Activated CD4-positive, alpha-beta T cell treated with anti-CD3 and anti-CD28 coated beads, Interleukin-2, amount 50 U/mL, for 16 hours (primary cell): ENCODE measurements around the gene DHRS1.
A peak's percentile ranks its signal among the peaks of the same experiment; 100 is the strongest.
"Not testable (repeated sequence)": the region's sequence is repeated elsewhere in the genome, so short reads cannot be mapped to it uniquely, and the experiment has no call there.

ENCODE experiments used
- DNase-seq: peaks from one replicate; pipeline ENCODE4 v3.0.0-alpha.2; 2020

DHRS1 gene

DNA sequence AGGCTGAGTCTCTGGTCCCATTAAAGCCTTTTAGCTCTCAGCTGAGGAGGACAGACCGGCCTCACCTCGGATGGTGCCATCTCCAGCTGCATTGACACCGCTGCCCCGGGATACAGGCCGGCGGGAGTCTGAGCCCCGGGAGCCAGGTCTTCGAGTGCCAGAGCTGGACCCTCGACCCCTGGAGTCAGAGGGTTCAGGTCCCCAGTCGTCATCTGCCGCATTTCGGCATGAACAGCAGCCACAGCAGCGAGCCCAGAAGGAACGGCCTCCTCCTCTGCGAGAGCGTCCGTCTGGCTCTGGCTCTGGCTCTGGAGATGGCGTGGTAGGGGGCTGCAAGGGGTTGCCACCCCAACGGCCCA is 37.6 kb downstream of the DHRS1 start:
- DNase-seq, result no peak

DNA sequence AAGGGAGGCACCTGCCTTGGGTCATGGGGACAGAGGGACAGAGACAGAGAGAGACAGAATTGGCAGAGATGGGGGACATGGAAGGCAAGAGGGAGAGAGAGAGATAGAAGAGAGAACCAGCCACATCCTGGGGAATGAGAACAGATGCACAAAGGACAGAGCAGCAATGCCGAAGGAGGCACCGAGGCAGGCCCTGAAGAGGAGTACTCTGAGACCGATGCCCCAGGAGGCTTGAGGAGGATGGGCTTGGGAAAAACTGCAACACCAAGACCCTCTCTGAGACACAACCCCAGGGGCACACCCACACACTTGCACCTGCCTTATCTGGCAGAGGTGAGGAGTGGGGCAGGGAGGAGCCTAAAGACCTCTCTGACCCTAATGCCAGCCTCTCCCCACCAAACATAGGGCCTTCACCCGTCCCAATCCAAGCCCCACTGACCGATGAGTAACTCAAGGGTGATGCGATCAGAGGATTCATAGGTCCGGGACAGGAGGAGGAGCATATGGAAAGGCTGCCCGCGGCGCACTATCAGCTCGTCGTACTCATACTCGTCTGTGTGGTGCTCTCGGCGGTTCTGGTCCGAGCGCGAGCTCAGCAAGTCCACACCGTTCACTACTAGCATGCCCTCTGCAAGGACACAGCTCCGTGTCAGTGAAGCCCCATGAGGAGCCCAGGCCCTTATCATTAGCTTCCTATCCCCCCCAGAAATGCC is 38.2 kb downstream of the DHRS1 start:
- no peak for DNase-seq

DNA sequence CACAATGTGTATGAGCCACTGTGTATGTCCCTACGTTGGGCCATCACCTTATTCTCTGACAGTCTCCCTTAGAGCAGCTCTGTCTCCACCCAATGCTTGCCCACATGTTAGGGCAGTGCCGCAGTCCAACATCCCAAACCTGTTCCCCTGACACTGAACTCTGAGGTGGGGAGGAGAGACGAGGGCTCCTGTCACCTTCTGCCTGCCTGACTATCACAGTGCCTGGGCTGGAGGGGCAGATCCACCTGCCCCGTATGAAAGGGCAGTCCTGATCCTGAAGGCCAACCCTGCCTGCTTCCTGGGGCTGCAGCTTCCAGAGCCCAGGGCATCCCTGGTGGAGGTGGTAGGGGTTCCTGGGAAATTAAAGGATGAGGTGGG is 38.8 kb downstream of the DHRS1 start:
- no peak for DNase-seq

DNA sequence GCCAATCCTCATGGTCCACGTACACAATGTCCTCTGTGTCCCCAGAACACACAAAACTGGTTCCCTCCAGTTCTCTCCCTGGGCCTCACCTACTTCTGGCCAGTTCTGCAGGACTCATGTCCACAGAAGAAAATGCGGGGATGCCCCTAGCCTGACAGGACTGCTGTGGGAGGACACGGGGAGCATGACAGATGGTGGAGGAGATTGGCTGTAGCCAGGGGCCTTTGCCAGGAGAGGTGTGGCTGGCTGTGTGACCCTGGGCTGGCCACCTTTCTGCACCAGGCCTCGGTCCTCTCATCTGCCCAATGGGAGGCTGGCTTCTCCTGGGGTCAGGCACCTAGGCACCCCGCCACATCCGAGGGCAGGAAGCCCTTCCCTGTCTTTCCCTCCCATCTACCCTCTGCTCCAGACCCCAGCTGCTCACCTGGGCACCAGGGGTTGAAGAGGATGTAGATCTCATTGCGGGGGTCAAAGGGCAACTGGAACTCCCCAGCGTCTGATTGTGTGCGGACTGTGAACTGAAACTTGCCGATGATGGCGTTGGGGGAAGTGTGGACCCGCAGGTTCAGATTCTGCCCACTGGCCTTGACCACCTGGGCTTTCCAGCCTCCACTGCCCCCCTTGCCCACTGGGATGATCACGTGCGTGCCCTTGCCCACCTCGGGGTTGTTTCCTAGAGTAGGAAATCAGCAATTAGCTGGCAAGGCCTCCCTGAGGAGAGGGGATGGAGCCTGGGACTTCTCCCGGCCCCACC is 39.4 kb downstream of the DHRS1 start:
- no peak for DNase-seq

DNA sequence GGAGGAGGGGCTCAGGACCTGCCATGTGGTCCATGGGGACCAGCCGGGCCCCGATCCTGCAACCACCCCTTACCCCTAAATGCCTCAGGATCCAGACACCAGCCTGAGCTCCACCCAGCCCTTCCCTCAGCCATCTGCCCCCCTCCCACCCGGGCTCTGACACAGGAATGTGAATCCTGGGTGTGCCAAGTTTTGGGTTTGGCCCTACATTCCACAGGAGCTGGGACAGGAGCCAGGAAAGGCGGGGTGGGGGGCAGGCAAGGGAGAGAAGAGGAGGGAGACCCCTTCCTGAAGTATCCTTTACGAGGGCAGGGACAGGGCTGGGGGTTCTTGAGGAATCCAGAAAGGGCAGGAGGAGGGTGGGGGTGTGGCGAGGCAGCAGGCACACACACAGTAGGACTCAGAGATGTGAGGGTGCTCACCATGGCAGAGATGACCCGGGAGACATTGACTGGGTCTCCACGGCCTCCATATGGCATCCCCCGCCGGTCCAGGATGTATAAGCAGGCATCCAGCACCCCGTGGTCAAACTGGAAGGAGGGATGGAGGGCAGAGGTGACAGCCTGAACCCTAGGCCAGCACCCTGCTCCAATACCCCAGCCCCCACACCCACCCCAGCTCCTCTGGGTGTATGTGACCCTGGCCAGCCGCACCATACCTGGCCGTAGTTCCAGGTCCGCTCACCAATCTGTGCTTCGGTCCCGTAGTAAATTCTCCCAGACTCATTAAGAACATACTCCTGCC is 40.1 kb downstream of the DHRS1 start:
- DNase-seq, result no peak

DNA sequence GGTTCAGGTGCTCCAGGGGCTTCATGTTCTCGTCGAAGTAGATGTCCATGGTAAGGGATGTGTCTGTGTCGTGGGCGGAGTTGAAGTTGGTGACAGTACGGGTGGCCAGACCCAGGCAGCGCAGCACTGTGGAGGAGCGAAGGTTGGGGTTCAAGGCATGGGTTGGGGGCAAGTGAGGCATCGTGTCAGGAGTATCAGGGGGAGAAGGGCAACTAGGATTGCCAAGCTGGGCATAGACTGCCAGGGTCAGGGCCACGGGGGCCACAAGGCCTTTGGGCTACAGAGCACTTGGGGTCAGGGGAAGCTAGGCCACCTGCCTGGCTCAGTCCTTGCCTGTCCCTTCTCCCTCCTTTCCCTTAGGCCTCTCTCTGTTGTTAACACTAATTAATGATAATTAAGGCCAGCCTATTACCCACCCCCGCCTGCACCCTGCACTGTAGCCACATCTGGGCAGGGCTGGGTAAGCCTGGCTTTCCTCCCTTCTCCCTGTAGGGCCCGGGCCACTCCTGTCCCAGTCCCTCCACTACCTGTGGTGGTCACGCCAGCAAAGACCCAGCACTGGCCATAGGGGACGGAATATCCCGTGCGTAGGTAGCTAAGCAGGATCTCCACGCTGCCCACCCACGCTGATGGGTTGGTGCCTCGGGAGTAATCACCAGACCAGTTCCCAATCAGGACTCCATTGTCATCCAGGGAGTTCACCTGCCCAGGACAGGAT is 40.9 kb downstream of the DHRS1 start:
- no peak for DNase-seq

DNA sequence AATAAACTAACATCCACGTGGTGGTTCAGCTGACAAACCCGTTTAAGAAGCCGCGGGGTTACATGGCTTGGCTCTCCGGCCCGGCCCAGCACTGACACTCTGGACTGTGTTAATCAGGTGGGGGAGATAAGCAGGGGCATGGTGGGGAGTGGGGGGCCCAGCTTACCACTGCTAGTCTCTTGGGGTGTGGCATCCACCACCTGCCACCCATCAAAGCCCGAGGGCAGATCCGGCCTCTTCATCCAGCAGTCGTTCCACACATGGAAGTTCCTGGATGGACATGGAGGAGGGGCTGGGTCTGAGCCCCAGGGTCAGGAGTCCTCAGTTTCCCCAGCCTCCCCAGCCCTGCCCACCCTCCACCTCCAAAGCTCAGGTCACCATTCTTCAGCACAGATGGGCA is 41.5 kb downstream of the DHRS1 start:
- DNase-seq, result no peak

DNA sequence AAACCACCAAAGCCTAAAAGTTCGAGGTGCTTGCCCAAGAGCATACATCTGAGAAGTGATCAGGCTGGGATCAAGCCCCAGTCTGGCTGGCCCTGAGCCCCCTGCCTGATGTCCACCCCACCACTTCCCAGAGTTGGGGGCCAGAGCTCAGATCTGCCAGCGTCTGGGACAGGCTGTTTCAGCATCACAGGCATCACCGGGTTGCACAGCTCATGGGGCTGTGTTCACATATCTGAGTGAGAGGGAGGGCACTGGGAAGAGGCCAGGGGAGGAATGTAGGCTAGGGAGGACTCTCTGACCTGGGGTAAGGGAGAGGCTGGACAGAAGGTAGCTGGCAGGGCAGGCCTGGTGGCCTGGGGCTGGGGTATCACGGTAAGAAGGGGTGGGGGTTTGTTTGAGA is 42.6 kb downstream of the DHRS1 start:
- no peak for DNase-seq

DNA sequence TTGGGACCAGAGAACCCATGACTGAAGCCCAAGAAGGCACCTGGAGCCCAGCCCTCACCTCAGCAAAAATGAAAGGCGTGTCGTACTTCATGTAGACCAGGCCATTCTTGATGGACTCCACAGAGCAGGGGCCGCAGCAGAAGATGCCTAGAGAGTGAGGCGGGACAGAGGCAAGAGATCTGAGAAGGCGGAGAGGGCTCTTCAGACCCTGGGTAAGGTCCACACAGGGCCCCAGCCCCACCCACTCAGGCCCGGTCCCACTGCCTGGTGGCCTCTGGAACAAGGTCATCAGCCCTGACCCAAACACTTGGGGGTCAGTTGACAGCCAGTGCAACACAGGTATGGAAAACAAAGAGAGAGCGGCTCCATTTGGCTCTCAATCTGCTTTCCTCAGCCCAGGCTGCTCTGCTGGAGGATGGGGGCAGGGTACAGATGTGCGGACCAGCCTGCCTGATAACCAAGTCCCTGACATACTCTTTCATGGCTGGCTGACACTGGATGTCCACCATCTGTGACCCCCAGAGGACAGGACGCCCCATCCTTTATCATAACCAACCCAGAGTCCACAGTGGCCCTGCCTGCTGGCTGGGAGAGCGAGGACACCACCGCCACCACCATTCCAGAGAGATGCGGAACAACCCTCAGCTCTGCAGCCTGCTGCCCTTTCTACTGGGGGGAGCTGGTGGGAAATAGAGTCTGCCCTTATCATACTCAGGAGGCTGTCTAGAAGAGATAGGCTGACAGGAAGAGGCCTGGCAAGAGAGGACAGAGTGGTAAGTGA is 43.5 kb downstream of the DHRS1 start:
- no peak for DNase-seq

DNA sequence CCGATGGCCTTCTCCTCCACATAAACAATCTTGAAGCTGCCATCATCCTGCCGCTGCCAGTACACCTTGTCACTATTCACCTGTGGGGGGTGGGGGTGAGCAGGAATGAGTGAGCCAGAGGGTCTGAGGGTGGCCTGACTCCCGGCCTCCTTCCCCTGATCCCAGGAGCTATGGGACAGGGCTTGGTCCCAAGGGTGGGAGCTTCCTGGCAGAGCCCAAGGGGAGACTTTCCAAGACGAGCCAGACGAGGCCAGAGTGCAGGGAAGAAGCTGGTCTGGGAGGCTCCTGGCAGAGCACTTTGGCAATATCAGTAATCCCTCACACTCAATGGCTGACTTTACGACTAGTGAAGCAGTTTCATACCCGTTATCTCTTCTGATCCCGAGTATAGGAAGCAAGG is 44.1 kb downstream of the DHRS1 start:
- no peak for DNase-seq

DNA sequence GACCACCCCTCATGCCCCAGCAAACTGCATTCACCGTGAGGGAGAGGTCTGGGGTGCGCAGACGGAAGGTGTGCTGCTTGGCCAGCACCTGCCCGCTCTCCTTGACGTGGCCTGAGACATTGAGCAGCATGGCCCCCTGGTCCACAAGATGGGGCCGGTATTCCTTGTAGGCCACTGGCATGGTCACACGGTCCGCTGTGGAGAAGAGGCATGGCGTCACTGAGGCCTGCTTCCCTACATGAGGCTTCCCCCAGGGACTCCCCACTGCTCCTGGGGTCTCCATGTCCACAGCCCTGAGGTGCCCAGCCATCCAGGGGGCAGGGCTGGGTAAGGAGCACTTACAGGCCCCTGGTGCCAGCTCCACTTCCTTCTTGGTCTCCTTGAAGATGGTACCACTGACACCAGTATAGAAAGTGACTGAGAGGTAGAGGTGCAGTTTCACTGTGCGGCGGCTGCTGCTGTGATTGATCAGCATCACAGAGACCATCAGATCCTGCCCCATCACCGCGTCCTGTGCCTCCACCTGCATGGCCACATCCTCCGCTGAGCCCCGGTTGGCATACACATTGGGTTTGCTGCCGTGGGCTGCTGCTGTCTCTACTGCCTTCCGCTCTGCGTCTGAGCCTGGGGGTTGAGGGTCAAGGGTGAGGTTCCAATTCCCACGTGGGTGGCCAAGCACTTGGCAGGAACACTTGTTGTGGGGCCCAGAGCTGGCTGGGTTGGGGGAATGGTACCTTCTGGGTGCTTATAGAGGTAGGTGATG is 44.8 kb downstream of the DHRS1 start:
- DNase-seq, result no peak

DNA sequence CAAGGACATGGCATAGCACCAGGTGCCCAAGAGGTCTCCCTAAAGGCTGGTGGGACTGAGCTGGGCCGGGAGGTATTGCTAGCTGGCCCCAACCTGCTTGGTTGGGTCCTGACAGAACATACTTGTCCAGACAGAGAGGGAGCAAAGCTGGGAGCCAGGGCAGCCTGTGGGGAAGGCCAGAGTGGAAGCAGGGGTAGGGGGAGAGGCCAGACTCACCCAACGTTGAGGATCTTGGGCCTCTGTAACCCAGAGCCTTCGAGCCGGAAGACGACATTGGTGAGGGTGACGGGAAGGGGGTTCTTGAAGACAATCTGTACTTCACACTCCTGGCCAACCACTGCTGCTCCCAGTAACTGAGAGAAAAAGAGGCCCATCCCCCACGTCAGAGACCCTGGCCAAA is 45.6 kb downstream of the DHRS1 start:
- no peak for DNase-seq

DNA sequence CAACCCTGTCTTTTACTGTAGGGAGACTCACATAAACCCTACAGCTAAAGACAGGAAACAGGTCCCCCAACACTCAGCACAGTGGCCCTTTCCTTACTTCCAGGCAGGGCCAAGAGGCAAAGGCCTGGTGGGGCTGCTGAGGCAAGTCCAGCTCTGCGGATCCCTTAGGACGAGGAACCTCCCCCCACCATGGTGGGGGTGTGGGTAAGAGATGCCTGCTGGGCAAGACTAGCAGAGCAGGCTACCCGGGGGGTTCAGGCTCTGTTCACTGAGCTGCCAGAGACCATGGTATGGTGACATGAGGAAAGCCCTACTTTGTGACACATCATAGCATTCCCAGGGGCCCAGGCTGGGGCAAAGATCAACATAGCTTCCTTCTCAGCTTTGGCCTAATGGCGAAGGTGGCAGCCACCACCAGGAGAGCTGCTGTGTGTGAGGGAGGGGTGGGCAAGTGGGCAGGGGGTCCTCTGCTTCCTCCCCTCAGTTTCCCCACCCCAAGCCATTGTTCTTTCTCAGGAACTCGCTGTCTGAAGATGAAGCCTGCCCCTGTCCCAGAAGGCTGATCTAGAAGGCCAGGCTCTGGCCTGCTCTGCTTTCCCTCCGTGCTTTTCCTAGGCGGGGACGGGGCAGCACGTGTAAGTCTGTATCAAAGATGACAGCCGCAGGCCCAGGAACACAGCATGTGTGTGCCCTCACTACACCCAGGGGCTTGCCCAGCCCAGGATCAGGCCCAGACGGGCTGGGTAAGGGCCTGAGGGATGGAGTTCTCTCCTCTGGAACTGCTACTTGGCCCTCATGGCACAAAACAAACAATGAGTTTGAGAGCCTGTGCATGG is 47.1 kb downstream of the DHRS1 start:
- no peak for DNase-seq

DNA sequence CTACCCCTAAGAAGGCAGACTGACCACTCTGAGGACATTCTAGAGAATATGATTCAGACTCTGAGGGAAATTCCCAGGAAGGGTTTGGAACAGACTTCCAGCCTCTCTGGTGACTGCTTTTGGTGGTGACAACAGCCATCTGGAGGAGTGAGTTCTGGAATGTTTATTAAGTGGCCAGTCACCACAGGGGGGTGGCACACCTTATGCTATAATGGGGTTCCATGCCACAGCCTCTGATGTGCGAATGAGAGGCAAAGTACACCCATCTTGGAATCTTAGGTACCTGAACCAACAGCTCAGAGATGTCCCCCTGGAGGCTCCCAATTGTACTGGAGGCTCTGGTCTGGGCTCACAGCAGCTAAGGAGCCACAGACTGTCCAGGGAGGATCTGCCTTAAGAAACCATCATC is 47.7 kb downstream of the DHRS1 start:
- DNase-seq, result no peak

DNA sequence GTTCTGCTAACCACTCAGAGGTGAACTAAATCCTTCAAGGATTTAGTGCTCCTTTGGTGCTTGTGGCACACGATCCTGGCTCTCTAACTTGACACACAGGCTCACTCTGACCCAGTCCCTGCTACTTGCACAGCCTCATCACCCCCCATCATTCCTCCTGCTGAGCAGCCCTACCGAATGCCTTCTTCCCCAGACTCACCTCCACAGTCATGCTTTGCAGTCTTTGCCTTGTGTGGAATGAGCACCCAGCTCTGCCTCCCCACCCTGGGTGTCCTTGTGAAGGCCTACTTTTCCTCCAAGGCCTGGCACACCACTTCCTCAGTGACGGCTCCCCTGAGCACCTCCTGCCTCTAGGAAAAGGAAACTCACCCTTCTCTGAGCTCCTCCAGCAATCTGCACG is 49.2 kb downstream of the DHRS1 start:
- DNase-seq, result no peak

DNA sequence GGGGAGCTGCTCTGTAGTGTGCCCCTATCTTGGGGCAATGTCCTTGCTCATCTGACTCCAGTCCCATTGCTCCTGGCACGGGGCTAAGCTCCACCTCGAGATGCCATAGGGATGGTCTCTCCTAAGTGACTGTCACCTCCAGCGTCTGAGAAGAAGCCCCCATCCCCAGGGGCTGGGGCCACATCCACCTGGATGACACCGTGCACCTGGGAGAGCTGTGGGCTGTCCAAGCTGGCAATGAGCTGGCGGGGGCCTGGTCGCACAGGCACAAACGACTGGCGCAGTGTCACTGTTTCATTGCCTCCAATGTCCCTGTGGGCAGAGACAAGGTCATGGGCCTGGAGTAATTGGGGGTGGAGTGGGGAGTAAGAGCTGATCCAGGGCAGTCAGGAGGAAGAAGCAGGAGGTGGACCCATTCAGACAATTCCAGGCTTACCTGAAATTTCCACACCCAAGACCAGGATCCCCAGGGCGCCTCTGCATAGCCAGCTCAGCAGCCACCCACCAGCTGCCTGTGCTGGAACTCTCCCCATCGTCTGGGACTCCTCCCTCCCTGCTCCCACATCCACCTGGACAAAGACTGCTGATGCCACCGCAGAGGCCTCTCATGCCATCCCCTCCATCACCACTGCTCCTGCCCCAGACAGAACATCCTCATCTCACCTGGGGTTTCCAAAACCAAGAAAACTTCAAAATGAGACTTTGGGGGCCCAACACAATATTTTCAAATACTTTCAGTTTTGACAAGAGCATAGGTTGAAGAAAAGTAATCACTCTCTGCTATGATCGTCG is 50.2 kb downstream of the DHRS1 start:
- no peak for DNase-seq

DNA sequence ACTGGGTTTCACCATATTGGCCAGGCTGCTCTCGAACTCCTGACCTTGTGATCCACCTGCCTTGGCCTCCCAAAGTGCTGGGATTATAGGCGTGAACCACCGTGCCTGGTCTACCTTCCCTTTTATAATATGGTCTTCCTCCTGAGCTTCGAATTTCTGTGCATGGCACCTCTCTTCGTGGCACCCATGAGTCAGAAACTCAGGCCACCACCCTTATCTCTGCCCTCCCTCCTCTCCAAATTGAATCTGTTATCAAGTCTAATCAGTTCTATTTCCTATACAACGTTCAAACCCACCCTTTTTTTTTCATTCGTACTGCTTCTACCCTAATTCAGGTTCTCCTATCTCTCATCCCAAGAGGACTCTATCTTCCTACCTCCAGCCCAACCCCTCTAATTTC is 52.2 kb downstream of the DHRS1 start:
- DNase-seq, result peak; percentile 34

DNA sequence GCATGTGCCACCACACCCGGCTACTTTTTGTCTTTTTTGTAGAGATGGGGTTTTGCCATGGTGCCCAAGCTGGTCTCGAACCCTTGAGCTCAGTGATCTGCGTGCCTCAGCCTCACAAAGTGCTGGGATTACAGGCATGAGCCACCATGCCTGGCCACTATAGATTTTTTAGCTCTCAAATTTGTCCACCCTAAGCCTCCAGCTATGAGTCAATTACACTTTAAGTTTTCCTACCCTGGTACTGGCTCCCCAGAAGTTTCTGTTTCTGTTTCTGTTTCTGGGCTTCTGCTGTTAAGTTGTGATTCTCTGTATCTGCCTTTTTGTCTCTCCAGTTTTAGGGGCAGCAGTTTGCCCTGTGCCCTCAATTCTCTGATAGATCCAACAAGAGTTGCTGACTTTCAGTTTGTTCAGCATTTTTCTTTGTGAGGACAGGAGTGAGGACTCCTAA is 52.8 kb downstream of the DHRS1 start:
- peak; percentile 85 for DNase-seq

DNA sequence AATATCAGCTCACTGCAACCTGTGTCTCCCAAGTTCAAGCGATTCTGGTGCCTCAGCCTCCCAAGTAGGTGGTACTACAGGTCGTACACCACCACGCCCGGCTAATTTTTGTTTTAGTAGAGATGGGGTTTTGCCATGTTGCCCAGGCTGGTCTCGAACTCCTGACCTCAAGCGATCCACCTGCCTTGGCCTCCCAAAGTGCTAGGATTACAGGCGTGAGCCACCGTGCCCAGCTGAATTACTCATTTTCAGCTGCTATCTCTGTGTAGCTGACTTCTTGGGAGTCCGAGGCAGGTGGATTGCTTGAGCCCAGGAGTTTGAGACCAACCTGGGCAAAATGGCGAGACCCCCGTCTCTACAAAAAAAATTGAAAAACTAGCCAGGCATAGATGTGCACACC is 54.2 kb downstream of the DHRS1 start:
- DNase-seq, result not testable (repeated sequence)

DNA sequence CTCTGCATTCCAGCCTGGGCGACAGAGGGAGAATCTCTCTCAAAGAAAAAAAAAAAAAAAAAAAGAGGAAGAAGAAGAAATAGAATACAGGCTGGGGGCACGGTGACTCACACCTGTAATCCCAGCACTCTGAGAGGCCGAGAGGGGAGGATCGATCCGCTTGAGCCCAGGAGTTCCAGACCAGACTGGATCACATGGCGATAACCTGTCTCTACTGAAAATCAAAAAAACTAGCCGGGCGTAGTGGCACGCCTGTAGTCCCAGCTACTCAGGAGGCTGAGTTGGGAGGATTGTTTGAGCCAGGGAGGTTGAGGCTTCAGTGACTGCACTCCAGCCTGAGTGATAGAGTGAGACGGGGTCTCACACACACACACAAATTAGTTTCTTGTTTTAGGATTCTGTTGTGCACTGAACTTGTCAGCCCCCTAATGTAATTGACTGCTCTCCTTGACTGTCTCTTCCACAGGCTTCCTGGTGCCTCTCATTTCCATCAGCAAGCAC is 56.2 kb downstream of the DHRS1 start:
- DNase-seq, result no peak
